ENCODE measurements around the gene PCCA. TPM values are rescaled to one million over a fixed set of nuclear protein-coding genes. Genes with fewer than 3 reads are reported as not detected.
A peak's percentile ranks its signal among the peaks of the same experiment; 100 is the strongest.
"Not testable (repeated sequence)": the region's sequence is repeated elsewhere in the genome, so short reads cannot be mapped to it uniquely, and the experiment has no call there.

PCCA gene
- total RNA-seq, 2 experiments from 2014 or later: 11.7 to 12.2 TPM

DNA sequence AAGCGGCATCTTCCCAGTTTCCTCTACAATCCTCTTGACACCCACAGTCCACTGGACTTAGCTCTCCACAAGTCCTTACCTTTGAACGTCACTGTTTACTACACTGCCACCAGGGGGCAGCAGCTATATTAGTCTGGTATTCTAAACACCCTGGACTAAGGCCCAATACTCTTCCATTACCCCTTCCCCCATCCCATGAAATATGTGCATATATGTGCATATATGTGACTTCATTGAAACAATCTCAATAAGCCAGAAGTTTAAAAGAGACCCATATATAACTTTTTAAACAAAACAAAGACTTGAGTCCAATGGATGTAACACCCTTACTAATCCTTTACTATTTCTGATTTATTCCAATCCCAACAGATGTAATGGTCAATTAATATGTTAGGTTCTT lies 484.2 kb downstream of the PCCA start:
- DNase-seq: peak; percentile 76
- peaks cover 2% of the 10 kb centered on the region for H3K27me3 Mint-ChIP-seq

GRCh38 chr13:100577239-100577638 lies 488.3 kb downstream of the PCCA start:
- POLR2A ChIA-PET: interaction anchor here (1.0 kb wide), 1 partner anchor 8 kb away, joined by 5 read pairs; no protein-coding TSS in a partner anchor
- H3K4me3 Mint-ChIP-seq, H3K9me3 Mint-ChIP-seq, DNase-seq, H3K27me3 Mint-ChIP-seq, H3K27ac Mint-ChIP-seq: not testable (repeated sequence)
- CTCF ChIA-PET: interaction anchor here (1.1 to 5.1 kb wide), 2 partner anchors 9 to 19 kb away, joined by 5 to 49 read pairs; partner anchors contain the start of gene GGACT
- Mint-ChIP-seq H3K36me3 (ENCODE audit: low read depth) (peaks cover 20% of the 10 kb centered on the region), H3K4me1 (peaks cover 37% of the 10 kb centered on the region)

More for the DNA sequence above, 484.2 kb downstream of the PCCA start:
- no peak overlapping the region for H3K27ac Mint-ChIP-seq
- CTCF ChIA-PET: interaction anchor here (0.6 to 5.1 kb wide), 34 partner anchors 10 to 639 kb away, joined by 3 to 49 read pairs (median 4); partner anchors contain the start of genes GGACT and TMTC4
- no peak overlapping the region for H3K4me3 Mint-ChIP-seq
- no peaks in the 10 kb centered on the region for H3K36me3 Mint-ChIP-seq (ENCODE audit: low read depth)
- H3K4me1 Mint-ChIP-seq: peaks cover 20% of the 10 kb centered on the region
- no peaks in the 10 kb centered on the region for H3K9me3 Mint-ChIP-seq
- POLR2A ChIA-PET: interaction anchor here (0.7 to 1.6 kb wide), 3 partner anchors 15 to 101 kb away, joined by 4 to 7 read pairs (median 4); partner anchors contain the start of gene TMTC4

Other genes with a start within 250 kb of the PCCA start
- not detected for gene ZIC5, start 117.3 kb upstream of the PCCA start, total RNA-seq
- gene ZIC2, start 107.3 kb upstream of the PCCA start, total RNA-seq: 1 to 10 TPM in 1 of 2 experiments, under 1 TPM in 1; 0.50 to 1.0 TPM